Heart right ventricle (tissue), 16 donors: Measurements from ENCODE around the gene FASN. TPM values are rescaled to one million over a fixed set of nuclear protein-coding genes. Genes with fewer than 3 reads are reported as not detected.
A peak's percentile ranks its signal among the peaks of the same experiment; 100 is the strongest.

Experiments used
- ATAC-seq, 8 donors: fragments of 200-7000 bp; cut with Tn5 transposase; one replicate each; pipeline ENCODE4 v1.9.1; 2020; ENCODE audit warnings: mild to moderate bottlenecking in 8 of 8, moderate library complexity in 8 of 8, moderate number of reproducible peaks in 1 of 8
- DNase-seq, 2 donors: peaks; one replicate each; pipeline ENCODE4 v3.0.0-alpha.2; 2020
- H3K27ac ChIP-seq, 10 donors: fragments of 200-600 bp; sonication (generic) in 2 of 10; one replicate each; pipeline versions ENCODE4 v1.5.0 to v1.8.0; 2020 to 2022; ENCODE audit warnings: mild to moderate bottlenecking in 3 of 10
- H3K27me3 ChIP-seq, 7 donors: fragments of 200-600 bp; one replicate each; pipeline ENCODE4 v1.8.0; 2021 to 2022; ENCODE audit warnings: mild to moderate bottlenecking in 2 of 7
- H3K36me3 ChIP-seq, 9 donors: fragments of 200-600 bp; sonication (generic) in 1 of 9; one replicate each; pipeline versions ENCODE4 v1.5.0 to v1.8.0; 2020 to 2022; ENCODE audit warnings: mild to moderate bottlenecking in 2 of 9
- H3K4me1 ChIP-seq, 9 donors: fragments of 200-600 bp; sonication (generic) in 1 of 9; one replicate each; pipeline versions ENCODE4 v1.5.0 to v1.8.0; 2020 to 2022; ENCODE audit warnings: mild to moderate bottlenecking in 4 of 9
- H3K4me3 ChIP-seq, 10 donors: fragments of 200-600 bp; sonication (generic) in 2 of 10; one replicate each; pipeline versions ENCODE4 v1.5.0 to v1.8.0; 2020 to 2022; ENCODE audit warnings: mild to moderate bottlenecking in 7 of 10, moderate library complexity in 2 of 10
- H3K9me3 ChIP-seq, 11 donors: fragments of 200-600 bp in 10 of 11; sonication (generic) in 2 of 11; one replicate each; pipeline versions ENCODE4 v1.5.0 to v1.8.0; 2013 to 2022; ENCODE audit warnings: mild to moderate bottlenecking in 2 of 11, control low read depth in 1 of 11, moderate library complexity in 1 of 11
- WGBS, 2 donors: extraction: QIAGEN DNeasy Blood & Tissue Kit; methylation state at CpG; one replicate each; pipeline ENCODE4 v1.1.7; 2013; ENCODE audit warnings: inconsistent platforms in 1 of 2; 5-methylcytosine and 5-hydroxymethylcytosine counted together
- intact Hi-C, 10 donors: fragments of 100-400 bp; cut with DNase I; formaldehyde crosslinking; loops; one replicate each; pipeline versions ENCODE4 v1.11.1 to v1.14.2; 2022
- polyA plus RNA-seq, 2 donors: library from polyadenylated mRNA; stranded (reverse); fragments of 200-250 nt; gene quantifications; one replicate each; pipeline ENCODE4 v1.2.3, GENCODE V29; 2013
- total RNA-seq, 10 donors: library from RNA; stranded (reverse); fragmentation: NEBNext Ultra II Directional in 3 of 10; extraction: Animal tissue kit (Norgen Biotek cat#: 25700) in 3 of 10; gene quantifications; one replicate each; pipeline versions ENCODE4 v1.2.1 to v1.2.4, GENCODE V29; 2021 to 2023
- TF ChIP-seq, protein P1 (sequence below), 9 donors: fragments of 200-600 bp; sonication (generic) in 2 of 9; IDR thresholded peaks; one replicate each; pipeline versions ENCODE4 v1.5.0 to v1.8.0; 2021 to 2022; ENCODE audit warnings: antibody characterized with exemption in 9 of 9, mild to moderate bottlenecking in 5 of 9, moderate library complexity in 1 of 9
- donor health status: Arrhythmogenic right ventricular cardiomyopathy.
- donor health status: ischemic (EF 13 %, LVEDD 7.1; RV severe dilation, severe dysfunction).
- donor health status: healthy with polysubstance abuse.
- donor health status: DM: no; HTN: yes; CAD: no.
- donor health status: DM: no; HTN: no; CAD: no.
- donor health status: ischemic (EF 25% LVEDD 6.9; RV normal size, moderate dysfunction).
- donor health status: ischemic (EF 25% LVEDD 5.7; RV mildly dilated, moderate dysfunction).
- donor health status: healthy.
- donor health status: DM: yes; HTN: yes; CAD: no.
- donor health status: Ischemic cardiomyopathy.
- donor health status: ischemic (EF 35%, LVEDD 5.7; RV mildly dilated, moderate dysfunction).
- donor health status: nonischemic (EF 11% LVEDD 7.7; RV severe dilation, severe dysfunction).
- donor health status: DM: yes; HTN: yes; CAD: no.
- donor health status: PGD.
- donor health status: ischemic (EF 29% LVEDD 5.4; RV normal size, mild dysfunction).
- donor health status: nonischemic (EF 23%, LVEDD 6.1; RV moderate dilation, normal function).

Gene FASN
- total and polyA plus RNA-seq, 12 donors: 9.0 to 62.4 (median 20.4) TPM

GRCh38 chr17:82078433-82078832 lies 19.6 kb downstream of the FASN start:
- H3K27ac ChIP-seq: no peak overlapping the region
- no peaks in the 10 kb centered on the region for H3K27me3 ChIP-seq
- peaks cover 0 to 6% (median 0%) of the 10 kb centered on the region in 9 donors for H3K4me1 ChIP-seq
- ATAC-seq (no peak), DNase-seq (no peak)
- 93 to 95% methylated on average over 18 of the region's 18 CpGs for WGBS, 2 donors
- TF ChIP-seq, protein P1, sequence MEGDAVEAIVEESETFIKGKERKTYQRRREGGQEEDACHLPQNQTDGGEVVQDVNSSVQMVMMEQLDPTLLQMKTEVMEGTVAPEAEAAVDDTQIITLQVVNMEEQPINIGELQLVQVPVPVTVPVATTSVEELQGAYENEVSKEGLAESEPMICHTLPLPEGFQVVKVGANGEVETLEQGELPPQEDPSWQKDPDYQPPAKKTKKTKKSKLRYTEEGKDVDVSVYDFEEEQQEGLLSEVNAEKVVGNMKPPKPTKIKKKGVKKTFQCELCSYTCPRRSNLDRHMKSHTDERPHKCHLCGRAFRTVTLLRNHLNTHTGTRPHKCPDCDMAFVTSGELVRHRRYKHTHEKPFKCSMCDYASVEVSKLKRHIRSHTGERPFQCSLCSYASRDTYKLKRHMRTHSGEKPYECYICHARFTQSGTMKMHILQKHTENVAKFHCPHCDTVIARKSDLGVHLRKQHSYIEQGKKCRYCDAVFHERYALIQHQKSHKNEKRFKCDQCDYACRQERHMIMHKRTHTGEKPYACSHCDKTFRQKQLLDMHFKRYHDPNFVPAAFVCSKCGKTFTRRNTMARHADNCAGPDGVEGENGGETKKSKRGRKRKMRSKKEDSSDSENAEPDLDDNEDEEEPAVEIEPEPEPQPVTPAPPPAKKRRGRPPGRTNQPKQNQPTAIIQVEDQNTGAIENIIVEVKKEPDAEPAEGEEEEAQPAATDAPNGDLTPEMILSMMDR (IDR thresholded peaks at IDR 0.05): no peak
- no peaks in the 10 kb centered on the region for H3K9me3 ChIP-seq
- peaks cover 0 to 52% (median 31%) of the 10 kb centered on the region in 9 donors for H3K36me3 ChIP-seq
- H3K4me3 ChIP-seq: no peak overlapping the region
- intact Hi-C loops: no loop called here

- DNase-seq (no peak), ATAC-seq (peak in 7 of 8 donors; percentile 16 to 69 (median 46))
- H3K36me3 ChIP-seq: peaks cover 0 to 45% (median 25%) of the 10 kb centered on the region in 9 donors
- TF ChIP-seq, protein P1 (IDR thresholded peaks at IDR 0.05): peak in 1 of 9 donors; percentile 17
- WGBS, 2 donors: 63 to 65% methylated on average over 28 of the region's 28 CpGs
- H3K4me1 ChIP-seq: peaks cover 0 to 6% (median 0%) of the 10 kb centered on the region in 9 donors
- H3K27me3 ChIP-seq: no peaks in the 10 kb centered on the region
- no peak overlapping the region for H3K4me3 ChIP-seq
- H3K9me3 ChIP-seq: no peaks in the 10 kb centered on the region
- intact Hi-C loops: no loop called here
- no peak overlapping the region for H3K27ac ChIP-seq
Observed at GRCh38 chr17:82077617-82078358, 20.2 kb downstream of the FASN start.

DNA sequence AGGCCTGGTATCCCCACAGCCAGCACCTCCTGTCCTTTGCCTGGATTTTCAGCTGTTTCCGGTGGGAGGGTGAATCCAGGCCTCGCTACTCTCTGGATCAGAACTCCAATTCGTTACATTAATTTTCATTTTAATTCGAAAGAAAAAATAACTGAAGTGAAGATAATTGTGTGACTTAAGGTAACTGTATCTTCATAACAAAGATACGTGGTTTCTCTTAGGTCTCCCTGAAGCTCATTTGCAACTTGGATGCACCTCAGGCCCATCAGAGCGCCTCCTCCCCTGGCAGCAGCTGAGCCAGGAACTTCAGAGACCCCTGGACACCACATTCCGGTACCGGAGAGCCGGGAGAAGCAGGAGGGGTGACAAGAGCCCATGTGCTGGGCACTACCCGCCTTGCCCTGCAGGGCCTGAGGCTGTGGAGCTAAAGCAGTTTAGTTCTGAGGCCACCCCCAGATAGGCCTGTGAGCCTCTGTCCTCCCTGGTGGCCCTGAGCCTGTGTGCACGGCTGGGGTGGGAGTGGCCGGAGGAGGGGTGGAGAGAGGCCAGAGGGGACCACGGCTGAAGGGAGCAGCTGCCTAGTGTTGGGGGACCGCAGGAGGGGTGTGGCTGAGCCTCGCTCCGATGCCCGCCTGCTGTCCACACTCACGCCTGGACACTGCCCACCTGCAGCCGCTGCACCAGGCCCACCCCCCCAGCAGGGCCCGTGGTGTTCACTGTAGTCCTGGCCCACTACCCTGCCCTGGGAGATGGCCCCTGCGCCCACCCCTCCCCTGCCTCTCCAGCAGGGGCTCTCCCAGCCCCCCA lies 21.0 kb downstream of the FASN start:
- H3K36me3 ChIP-seq: peaks cover 0 to 37% (median 19%) of the 10 kb centered on the region in 9 donors
- ATAC-seq (peak in 7 of 8 donors; percentile 19 to 44 (median 31)), DNase-seq (no peak)
- H3K9me3 ChIP-seq: no peaks in the 10 kb centered on the region
- H3K4me3 ChIP-seq: no peak overlapping the region
- intact Hi-C loops: no loop called here
- no peaks in the 10 kb centered on the region for H3K27me3 ChIP-seq
- peaks cover 0 to 6% (median 0%) of the 10 kb centered on the region in 9 donors for H3K4me1 ChIP-seq
- H3K27ac ChIP-seq: no peak overlapping the region
- TF ChIP-seq, protein P1 (IDR thresholded peaks at IDR 0.05): no peak
- WGBS, 2 donors: 70% methylated on average over 20 to 21 of the region's 21 CpGs

DNA sequence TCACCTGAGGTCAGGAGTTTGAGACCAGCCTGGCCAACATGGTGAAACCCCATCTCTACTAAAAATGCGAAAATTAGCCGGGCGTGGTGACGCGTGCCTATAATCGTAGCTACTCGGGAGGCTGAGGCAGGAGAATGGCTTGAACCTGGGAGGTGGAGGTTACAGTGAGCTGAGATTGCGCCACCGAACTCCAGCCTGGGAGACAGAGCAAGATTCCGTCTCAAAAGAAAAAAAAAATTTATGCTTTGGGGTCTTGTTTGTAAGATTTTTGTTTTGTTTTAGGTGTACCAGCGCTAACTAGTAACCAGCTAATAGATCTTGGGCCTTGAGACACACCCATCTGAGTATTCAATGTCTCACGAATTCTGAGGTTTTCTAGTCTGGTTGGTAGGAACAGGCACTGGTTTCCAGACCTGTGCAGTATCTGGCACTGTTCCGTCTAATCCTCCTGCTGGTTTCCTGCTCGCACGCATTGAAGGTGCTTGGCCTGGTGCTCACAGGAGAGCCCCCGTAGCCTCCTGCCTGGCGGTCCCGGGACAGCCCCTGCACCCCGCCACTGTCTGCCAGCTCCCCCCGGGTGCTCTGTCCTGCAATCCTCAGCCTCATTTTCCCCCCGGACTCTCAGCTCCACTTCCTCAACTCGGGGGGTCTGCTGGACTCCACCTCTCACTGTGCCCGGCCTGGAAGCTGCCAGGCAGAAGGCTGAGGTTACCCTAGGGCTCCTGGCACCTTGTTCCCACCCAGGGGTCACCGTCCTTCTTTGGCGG lies 21.8 kb downstream of the FASN start:
- Histone ChIP-seq H3K36me3 (peaks cover 0 to 30% (median 15%) of the 10 kb centered on the region in 9 donors), H3K27me3 (no peaks in the 10 kb centered on the region), H3K4me1 (peaks cover 0 to 6% (median 0%) of the 10 kb centered on the region in 9 donors), H3K4me3 (no peak overlapping the region), H3K27ac (no peak overlapping the region), H3K9me3 (no peaks in the 10 kb centered on the region)
- intact Hi-C loops: no loop called here
- no peak for ATAC-seq
- DNase-seq: no peak
- 82 to 83% methylated on average over 25 of the region's 25 CpGs for WGBS, 2 donors
- TF ChIP-seq, protein P1 (IDR thresholded peaks at IDR 0.05): no peak
